Fibroblast of lung (primary cell): ENCODE results near the gene KIAA1217. TPM values are rescaled to one million over a fixed set of nuclear protein-coding genes. Genes with fewer than 3 reads are reported as not detected.

ENCODE experiments used
- DNase-seq, 2 donors: peaks; one replicate each; pipeline versions ENCODE4 v3.0.0 to v3.0.0-alpha.2; 2010; ENCODE audit warnings: low read depth in 2 of 2
- H2AFZ ChIP-seq: 2 replicates; pipeline ENCODE4 v1.5.1; 2012; ENCODE audit warnings: low read length, control low read depth, inconsistent platforms
- H3K27ac ChIP-seq: 2 replicates; pipeline ENCODE4 v1.5.1; 2011; ENCODE audit warnings: low read length, control low read depth; ENCODE audit not compliant: insufficient read depth
- H3K27me3 ChIP-seq: 2 replicates; pipeline ENCODE4 v1.5.1; 2011; ENCODE audit warnings: mild to moderate bottlenecking, low read length; ENCODE audit not compliant: control insufficient read depth, insufficient read depth
- H3K36me3 ChIP-seq: 2 replicates; pipeline ENCODE4 v1.5.1; 2011; ENCODE audit warnings: low read length; ENCODE audit not compliant: control insufficient read depth, insufficient read depth
- H3K4me1 ChIP-seq: 2 replicates; pipeline ENCODE4 v1.5.1; 2011; ENCODE audit warnings: low read length; ENCODE audit not compliant: control insufficient read depth, insufficient read depth; ENCODE audit errors: extremely low read depth
- H3K4me2 ChIP-seq: 2 replicates; pipeline ENCODE4 v1.5.1; 2011; ENCODE audit warnings: low read length, control low read depth; ENCODE audit not compliant: insufficient read depth; ENCODE audit errors: extremely low read depth
- H3K4me3 ChIP-seq, 4 experiments: fragments of 200-600 bp in 1 of 4; sonication (generic) in 1 of 4; replicated peaks in 1 of 4; 2 replicates each; pipeline ENCODE4 v1.5.1; 2011 to 2016; ENCODE audit warnings: low read length in 4 of 4, low read depth in 3 of 4, mild to moderate bottlenecking in 3 of 4, control low read depth in 2 of 4, inconsistent platforms in 1 of 4, mixed read lengths in 1 of 4; ENCODE audit not compliant: insufficient read depth in 1 of 4; ENCODE audit errors: control extremely low read depth in 1 of 4
- H3K79me2 ChIP-seq: 2 replicates; pipeline ENCODE4 v1.5.1; 2012; ENCODE audit warnings: mild to moderate bottlenecking, low read length, inconsistent platforms; ENCODE audit not compliant: control insufficient read depth, insufficient read depth
- H3K9ac ChIP-seq: 2 replicates; pipeline ENCODE4 v1.5.1; 2011; ENCODE audit warnings: mild to moderate bottlenecking, low read length, control low read depth; ENCODE audit not compliant: insufficient read depth
- H3K9me3 ChIP-seq: 2 replicates; pipeline ENCODE4 v1.5.1; 2012; ENCODE audit warnings: low read depth, low read length; ENCODE audit not compliant: control insufficient read depth, insufficient read depth
- H4K20me1 ChIP-seq: 2 replicates; pipeline ENCODE4 v1.5.1; 2011; ENCODE audit warnings: low read length; ENCODE audit not compliant: control insufficient read depth, insufficient read depth; ENCODE audit errors: extremely low read depth
- CTCF ChIP-seq, 2 donors: IDR thresholded peaks in 1 of 2; conservative IDR thresholded peaks in 1 of 2; 1 replicate in 1 of 2; 2 replicates in 1 of 2; pipeline ENCODE4 v1.5.1; 2011 to 2012; ENCODE audit warnings: low read length in 2 of 2, control low read depth in 1 of 2, inconsistent platforms in 1 of 2, low read depth in 1 of 2, mild to moderate bottlenecking in 1 of 2
- EZH2 ChIP-seq: IDR thresholded peaks from 2 replicates; pipeline ENCODE4 v1.5.1; 2012; ENCODE audit warnings: low read length, control low read depth, mild to moderate bottlenecking; ENCODE audit errors: missing control alignments
- polyA plus RNA-seq, 2 donors: library from polyadenylated mRNA; depleted of rRNA in 1 of 2; stranded (reverse) in 1 of 2; unstranded in 1 of 2; fragments of >200 nt; gene quantifications; 2 replicates each; pipeline ENCODE4 v1.2.1, GENCODE V29; 2011 to 2012; ENCODE audit warnings: missing spikeins in 1 of 2
- total RNA-seq: library from RNA; depleted of rRNA; stranded (reverse); fragments of >200 nt; gene quantifications from 2 replicates; pipeline ENCODE4 v1.2.1, GENCODE V29; 2014

KIAA1217 gene
- total and polyA plus RNA-seq, 2 donors (not counting 1 experiment from before 2014, with no cell fraction given) = 0.92 to 1.5 TPM

DNA sequence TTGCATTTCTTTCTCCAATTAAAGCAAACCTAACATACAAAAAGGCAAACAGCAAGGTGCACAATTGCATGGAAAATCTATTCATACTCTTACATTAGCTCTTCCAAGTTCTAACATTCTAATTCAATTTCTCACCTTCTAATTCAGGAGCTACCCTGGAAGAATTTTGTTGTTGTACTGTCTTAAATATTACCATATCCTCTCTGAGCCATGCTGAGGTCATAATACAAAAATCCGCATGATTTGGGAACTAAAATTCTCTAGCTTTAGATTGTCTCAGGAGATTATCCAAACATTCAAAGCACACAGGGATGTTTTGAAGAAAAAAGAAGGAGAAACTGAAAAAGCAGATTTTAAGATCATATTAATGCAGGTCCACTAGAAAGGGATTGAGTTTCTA is 229.9 kb downstream of the KIAA1217 start:
- H2AFZ ChIP-seq = no peak overlapping the region
- H3K9me3 ChIP-seq = no peaks in the 10 kb centered on the region
- no peaks in the 10 kb centered on the region for H3K27me3 ChIP-seq
- peak in 1 of 2 donors; percentile 78 for DNase-seq
- no peak overlapping the region for H3K4me2 ChIP-seq
- H4K20me1 ChIP-seq = no peaks in the 10 kb centered on the region
- no peak overlapping the region for H3K9ac ChIP-seq
- no peaks in the 10 kb centered on the region for H3K79me2 ChIP-seq
- no peak overlapping the region for H3K4me3 ChIP-seq
- H3K36me3 ChIP-seq = no peaks in the 10 kb centered on the region
- no peaks in the 10 kb centered on the region for H3K4me1 ChIP-seq
- H3K27ac ChIP-seq = no peak overlapping the region
- no peak for TF ChIP-seq EZH2

DNA sequence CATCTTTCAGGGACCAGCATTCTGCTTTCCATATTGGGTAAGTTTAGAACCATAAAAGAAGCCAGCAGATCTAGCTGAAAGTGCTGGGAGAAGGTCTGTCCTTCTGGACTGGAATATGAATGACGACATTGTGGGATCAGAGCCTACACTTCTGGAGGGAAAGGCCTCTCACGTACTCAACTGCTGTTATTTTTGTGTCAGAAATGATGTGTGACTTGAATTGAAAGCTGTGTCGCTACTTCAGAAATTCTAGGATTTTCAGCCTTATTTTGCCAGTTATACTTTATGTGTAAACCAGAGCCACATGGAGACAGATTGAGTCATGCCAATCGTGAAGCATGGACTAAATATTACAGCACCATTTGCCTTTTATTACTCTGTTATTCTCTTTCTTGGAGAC is 231.0 kb downstream of the KIAA1217 start:
- Histone ChIP-seq H3K27me3 (no peaks in the 10 kb centered on the region), H4K20me1 (no peaks in the 10 kb centered on the region), H3K27ac (no peak overlapping the region), H3K4me3 (no peak overlapping the region), H3K4me1 (peaks cover 2% of the 10 kb centered on the region), H3K36me3 (no peaks in the 10 kb centered on the region), H3K9me3 (no peaks in the 10 kb centered on the region), H3K79me2 (no peaks in the 10 kb centered on the region), H3K4me2 (no peak overlapping the region), H3K9ac (no peak overlapping the region), H2AFZ (no peak overlapping the region)
- DNase-seq = peak in 1 of 2 donors; percentile 65
- TF ChIP-seq CTCF (conservative IDR thresholded peaks at IDR 0.05 in 1 of 2, IDR thresholded peaks at IDR 0.05 in 1 of 2; ENCODE audit: low read depth in 1 of 2, low read length in 2 of 2) = no peak
- TF ChIP-seq EZH2 = no peak

DNA sequence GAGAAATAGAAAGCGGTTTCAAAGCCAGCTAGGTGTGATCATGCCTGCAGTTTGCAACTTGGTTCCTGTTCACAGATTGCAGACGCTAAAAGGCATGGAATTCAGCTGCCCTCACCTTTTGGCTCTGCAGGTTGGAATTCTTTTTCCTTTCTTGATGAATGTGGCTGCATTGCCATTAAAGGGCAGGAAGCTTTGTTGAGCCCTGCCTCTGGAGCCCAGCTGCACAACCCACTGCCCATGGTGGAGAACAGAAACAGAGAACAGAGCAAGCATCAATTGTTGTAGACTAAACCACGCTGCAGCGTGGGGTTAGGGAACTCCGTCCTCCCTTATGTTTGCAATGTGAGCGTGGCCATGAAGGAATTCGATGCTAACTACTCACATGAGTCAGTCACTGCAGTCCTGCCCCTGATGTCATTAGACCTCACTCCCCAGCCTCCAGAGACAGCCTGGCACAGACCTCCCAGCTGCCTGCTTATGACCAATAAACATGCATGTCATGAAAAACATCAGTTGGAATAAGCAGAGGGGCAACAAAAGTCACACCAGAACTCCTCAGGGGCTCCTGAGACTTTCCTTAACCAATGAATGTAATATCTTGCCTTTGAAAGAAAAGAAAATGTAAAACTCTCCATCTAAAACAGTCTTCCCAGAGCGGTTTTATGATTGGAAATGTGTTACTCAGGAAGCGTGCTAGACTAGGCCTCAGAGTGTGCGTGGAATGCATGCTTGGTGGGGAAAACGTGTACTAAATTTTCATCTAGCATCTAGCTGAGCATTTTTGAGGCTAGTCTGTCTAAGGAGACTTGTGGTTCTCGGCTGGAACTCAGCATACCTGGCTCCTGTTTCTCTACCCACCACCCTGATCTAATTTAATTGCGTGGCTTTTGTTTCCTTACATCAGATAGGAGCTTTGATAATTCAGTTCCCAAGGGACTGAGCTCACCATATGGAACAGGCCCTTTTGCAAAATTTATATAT is 232.2 kb downstream of the KIAA1217 start:
- Histone ChIP-seq H3K4me2 (no peak overlapping the region), H3K27me3 (no peaks in the 10 kb centered on the region), H3K9me3 (no peaks in the 10 kb centered on the region), H3K9ac (no peak overlapping the region), H3K4me1 (peaks cover 2% of the 10 kb centered on the region), H2AFZ (no peak overlapping the region), H3K27ac (no peak overlapping the region), H3K36me3 (no peaks in the 10 kb centered on the region), H3K4me3 (no peak overlapping the region), H3K79me2 (no peaks in the 10 kb centered on the region), H4K20me1 (no peaks in the 10 kb centered on the region)
- peak; percentile 59 to 92 for DNase-seq
- TF ChIP-seq CTCF (conservative IDR thresholded peaks at IDR 0.05 in 1 of 2, IDR thresholded peaks at IDR 0.05 in 1 of 2; ENCODE audit: low read depth in 1 of 2, low read length in 2 of 2) = no peak
- no peak for TF ChIP-seq EZH2
